GM13976 (cell line): ENCODE data around the gene SLC15A5.

ENCODE experiments used
- DNase-seq: peaks from one replicate; pipeline ENCODE4 v3.0.0; 2012; ENCODE audit warnings: low spot score
- in situ Hi-C: fragments of 300-500 bp; cut with MboI; formaldehyde crosslinking; loops from one replicate; pipeline ENCODE4 v1.12.0; 2022; ENCODE audit warnings: low sequenced_read_pairs, mixed read lengths, inconsistent platforms; ENCODE audit not compliant: unreplicated experiment
- TF ChIP-seq, protein P1 (sequence below): IDR thresholded peaks from 2 replicates; pipeline ENCODE4 v1.5.1; 2012; ENCODE audit warnings: borderline replicate concordance, mild to moderate bottlenecking; ENCODE audit not compliant: insufficient read depth; ENCODE audit errors: extremely low read depth, missing control alignments, control extremely low read depth

SLC15A5 gene, protein sequence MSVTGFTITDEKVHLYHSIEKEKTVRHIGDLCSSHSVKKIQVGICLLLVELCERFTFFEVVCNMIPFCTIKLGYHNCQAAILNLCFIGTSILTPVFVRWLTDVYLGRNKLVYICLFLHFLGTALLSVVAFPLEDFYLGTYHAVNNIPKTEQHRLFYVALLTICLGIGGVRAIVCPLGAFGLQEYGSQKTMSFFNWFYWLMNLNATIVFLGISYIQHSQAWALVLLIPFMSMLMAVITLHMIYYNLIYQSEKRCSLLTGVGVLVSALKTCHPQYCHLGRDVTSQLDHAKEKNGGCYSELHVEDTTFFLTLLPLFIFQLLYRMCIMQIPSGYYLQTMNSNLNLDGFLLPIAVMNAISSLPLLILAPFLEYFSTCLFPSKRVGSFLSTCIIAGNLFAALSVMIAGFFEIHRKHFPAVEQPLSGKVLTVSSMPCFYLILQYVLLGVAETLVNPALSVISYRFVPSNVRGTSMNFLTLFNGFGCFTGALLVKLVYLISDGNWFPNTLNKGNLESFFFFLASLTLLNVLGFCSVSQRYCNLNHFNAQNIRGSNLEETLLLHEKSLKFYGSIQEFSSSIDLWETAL

DNA sequence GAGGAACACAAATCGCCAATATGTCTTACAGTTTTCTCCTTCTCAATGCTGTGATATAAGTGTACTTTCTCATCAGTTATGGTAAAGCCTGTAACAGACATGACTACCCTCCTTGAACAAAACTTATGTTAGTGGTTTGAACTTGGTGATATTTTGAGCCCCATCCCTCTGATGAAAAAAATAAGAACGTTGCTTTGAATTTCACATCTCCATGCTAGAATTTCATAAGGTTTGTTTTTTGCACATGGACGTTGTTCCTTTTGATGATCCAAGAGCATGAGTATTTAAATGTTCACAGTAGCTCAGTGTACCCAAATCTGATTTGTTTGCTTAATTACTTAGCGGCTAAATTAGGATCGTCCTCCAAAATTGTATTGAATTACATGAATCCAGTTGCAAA, at the start of gene SLC15A5:
SLC15A5 (minus strand) TSS at position 101 of the 400 bp plus-strand sequence; CDS start at position 101, 0 bp downstream.
- no peak for DNase-seq
- TF ChIP-seq, protein P1, sequence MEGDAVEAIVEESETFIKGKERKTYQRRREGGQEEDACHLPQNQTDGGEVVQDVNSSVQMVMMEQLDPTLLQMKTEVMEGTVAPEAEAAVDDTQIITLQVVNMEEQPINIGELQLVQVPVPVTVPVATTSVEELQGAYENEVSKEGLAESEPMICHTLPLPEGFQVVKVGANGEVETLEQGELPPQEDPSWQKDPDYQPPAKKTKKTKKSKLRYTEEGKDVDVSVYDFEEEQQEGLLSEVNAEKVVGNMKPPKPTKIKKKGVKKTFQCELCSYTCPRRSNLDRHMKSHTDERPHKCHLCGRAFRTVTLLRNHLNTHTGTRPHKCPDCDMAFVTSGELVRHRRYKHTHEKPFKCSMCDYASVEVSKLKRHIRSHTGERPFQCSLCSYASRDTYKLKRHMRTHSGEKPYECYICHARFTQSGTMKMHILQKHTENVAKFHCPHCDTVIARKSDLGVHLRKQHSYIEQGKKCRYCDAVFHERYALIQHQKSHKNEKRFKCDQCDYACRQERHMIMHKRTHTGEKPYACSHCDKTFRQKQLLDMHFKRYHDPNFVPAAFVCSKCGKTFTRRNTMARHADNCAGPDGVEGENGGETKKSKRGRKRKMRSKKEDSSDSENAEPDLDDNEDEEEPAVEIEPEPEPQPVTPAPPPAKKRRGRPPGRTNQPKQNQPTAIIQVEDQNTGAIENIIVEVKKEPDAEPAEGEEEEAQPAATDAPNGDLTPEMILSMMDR: no peak
- in situ Hi-C loops: no loop called here

DNA sequence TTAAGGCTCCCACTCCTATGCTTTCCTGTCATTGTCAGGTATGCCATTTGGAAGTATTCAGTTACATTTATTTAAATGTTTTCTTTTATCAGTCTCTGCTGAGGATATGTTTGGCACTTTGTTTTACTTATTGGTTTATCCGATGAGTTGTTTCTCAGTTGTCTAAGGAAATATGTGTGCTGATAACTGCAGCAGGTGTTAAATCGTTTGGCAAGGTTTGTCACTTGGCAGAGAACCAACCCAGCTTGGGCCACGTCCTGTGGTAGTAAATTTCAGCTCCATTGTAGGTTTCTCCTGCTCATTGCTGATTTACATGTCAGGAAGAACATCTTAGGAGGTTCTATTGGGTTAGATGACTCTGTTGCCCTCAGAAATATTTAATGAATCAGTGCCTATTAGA, 47.9 kb upstream of the SLC15A5 start:
- in situ Hi-C loops: no loop called here
- TF ChIP-seq, protein P1: no peak
- no peak for DNase-seq

DNA sequence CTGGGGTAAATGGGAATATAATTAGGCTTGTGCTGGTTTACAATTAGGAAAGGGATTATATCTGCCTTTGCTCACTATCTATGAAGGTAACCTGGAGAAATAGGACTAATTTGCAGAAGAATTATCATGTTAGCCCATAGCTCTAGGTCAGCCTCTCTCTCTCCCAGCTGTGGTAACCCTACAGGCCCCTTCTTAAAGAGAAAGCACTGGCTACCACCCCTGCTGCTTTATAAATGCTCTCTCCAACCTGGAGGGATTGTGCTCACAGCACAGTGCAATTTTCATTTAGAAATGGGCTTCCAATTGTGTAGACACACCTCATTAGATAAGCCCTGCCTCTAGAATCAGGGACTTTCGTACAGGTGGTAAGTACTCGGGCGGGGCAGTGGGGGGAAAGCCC, 47.3 kb upstream of the SLC15A5 start:
- in situ Hi-C loops: no loop called here
- TF ChIP-seq, protein P1: no peak
- DNase-seq: no peak

DNA sequence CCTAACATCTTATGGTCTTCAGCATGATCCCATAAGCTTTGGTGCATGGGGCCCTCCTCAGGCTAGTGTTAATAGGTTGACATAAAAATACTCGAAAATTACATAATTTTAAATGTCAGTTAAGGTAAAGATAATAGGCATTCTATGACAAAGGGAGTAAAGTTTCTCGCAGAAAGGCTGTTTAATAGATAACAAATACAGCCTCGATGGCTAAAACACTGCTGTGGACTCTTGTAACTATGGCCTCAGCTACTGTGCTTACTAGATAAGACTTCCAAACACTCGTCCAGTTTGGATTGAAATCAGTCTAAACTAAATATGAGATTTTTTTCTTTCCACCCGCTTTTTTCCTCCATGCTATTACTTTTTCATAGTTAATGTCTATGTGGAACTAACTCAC, 46.8 kb upstream of the SLC15A5 start:
- TF ChIP-seq, protein P1: no peak
- in situ Hi-C loops: no loop called here
- DNase-seq: no peak

DNA sequence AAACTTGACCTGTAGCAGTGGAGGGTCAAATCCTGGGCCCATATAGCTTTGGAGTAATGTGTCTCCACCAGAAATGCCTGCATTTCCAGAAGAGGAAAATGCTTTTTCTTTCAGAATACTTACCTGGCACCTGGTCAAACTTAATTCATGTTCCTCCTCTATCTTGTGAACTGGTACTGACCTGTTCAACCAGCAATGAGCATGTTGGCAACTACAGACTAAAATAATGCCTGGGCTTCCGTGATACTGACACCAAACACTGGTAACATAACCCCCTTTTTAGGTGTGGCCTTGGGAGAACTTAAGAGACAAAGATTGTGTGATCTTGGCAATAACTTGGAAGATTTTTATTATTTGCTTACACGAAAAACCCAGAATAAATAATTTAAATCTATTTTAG, 46.2 kb upstream of the SLC15A5 start:
- TF ChIP-seq, protein P1: no peak
- in situ Hi-C loops: no loop called here
- DNase-seq: no peak

DNA sequence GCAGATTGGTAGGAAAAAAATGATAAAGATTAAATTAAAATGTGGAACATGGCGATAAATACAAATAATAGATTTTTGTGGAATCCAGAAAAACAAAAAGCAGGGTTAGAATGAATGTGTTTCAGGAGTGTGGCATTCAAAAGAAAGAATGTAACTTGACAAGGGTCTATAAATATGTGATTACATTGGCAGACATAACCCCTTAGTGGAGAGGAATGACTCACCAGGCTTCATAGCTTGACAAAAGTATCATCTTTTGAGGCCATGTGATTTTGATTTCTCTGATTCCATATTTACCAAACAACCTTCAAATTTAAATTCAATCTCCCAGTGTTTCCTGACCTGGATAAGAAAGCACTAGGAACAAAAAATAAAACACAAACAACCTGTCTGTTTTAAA, 45.5 kb upstream of the SLC15A5 start:
- TF ChIP-seq, protein P1: no peak
- in situ Hi-C loops: no loop called here
- no peak for DNase-seq
